Kidney epithelial cell (primary cell): ENCODE results near the gene OR4K13. TPM values are rescaled to one million over a fixed set of nuclear protein-coding genes. Genes with fewer than 3 reads are reported as not detected.

Source experiments
- DNase-seq: peaks from one replicate; pipeline ENCODE4 v3.0.0-alpha.2; 2010; ENCODE audit warnings: low read depth
- H3K27me3 ChIP-seq: 2 replicates; pipeline ENCODE4 v1.6.0; 2011; ENCODE audit warnings: low read length; ENCODE audit not compliant: control insufficient read depth, insufficient read depth
- H3K36me3 ChIP-seq: 2 replicates; pipeline ENCODE4 v1.5.1; 2011; ENCODE audit warnings: low read length; ENCODE audit not compliant: control insufficient read depth, insufficient read depth
- H3K4me3 ChIP-seq: 2 replicates; pipeline ENCODE4 v1.5.1; 2011; ENCODE audit warnings: low read depth, mild to moderate bottlenecking, control low read depth, low read length
- CTCF ChIP-seq: IDR thresholded peaks from 2 replicates; pipeline ENCODE4 v1.5.1; 2011; ENCODE audit warnings: mild to moderate bottlenecking, moderate library complexity, low read length, control low read depth, inconsistent platforms; ENCODE audit not compliant: insufficient read depth, poor library complexity, severe bottlenecking
- total RNA-seq: library from RNA; depleted of rRNA; stranded (reverse); fragments of >200 nt; gene quantifications from 2 replicates; pipeline ENCODE4 v1.2.3, GENCODE V29; 2015

The OR4K13 gene
- total RNA-seq, 1 donor from 2014 or later: not detected

DNA sequence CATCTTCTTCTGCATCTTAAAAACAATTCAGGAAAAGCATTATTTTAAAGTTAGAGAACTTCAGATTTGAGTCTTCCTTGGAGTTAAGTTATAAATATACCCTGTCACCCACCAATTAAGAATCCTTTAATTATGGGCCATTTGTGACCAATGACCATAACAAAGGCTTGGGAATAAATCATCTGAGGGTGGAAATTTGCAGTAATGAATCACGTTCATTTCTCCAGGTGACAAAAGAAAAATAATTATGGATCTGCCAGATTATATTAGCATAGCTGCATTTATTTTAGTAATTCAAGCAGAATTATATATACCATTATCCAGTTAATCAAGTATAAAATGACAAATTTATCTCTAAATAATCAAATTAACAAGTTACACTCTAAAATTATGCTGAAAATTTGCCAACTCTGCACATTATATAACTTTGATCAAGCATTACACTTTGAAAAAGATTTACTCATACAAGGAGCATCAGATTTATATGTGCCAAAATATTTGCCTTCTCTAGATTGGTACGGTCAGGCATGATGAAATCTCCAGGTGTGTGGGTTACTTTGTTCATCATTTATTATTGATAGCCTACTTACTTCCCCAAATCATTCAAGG is 16.5 kb downstream of the OR4K13 start, which contains the start of gene OR4K14:
TSS of gene OR4K14 (minus strand) at position 51 of the 609 bp plus-strand sequence. CDS start 4,114 bp downstream, outside the sequence.
- no peak for DNase-seq
- TF ChIP-seq CTCF: no peak
- Histone ChIP-seq H3K4me3 (no peak within 1 kb of the TSS), H3K27me3 (no peaks in the 10 kb centered on the region), H3K36me3 (no peaks in the 10 kb centered on the region)

GRCh38 chr14:20008156-20008555 is 27.7 kb downstream of the OR4K13 start:
- Histone ChIP-seq H3K4me3 (no peak overlapping the region), H3K27me3 (no peaks in the 10 kb centered on the region), H3K36me3 (no peaks in the 10 kb centered on the region)
- no peak for DNase-seq
- TF ChIP-seq CTCF: no peak

GRCh38 chr14:20002319-20002718 is 33.5 kb downstream of the OR4K13 start:
- no peaks in the 10 kb centered on the region for H3K27me3 ChIP-seq
- H3K4me3 ChIP-seq: no peak overlapping the region
- H3K36me3 ChIP-seq: no peaks in the 10 kb centered on the region
- no peak for DNase-seq
- no peak for TF ChIP-seq CTCF

DNA sequence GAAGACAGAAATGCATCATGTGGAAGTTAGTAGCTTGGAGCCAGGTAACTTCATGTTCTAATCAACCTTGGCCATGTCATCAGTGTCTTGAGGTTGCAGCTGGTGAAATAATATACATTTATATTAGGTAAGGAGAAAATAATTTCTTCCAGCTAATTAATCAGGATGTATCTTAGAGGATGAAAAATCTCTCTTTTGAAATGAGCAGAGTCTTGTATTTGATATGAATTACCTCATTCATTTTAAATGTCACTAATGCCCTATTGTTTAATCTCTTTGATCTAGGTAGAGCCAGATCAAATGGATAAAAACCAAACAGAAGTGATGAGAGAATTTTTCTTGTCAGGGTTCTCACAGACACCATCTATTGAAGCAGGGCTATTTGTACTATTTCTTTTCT is 34.0 kb downstream of the OR4K13 start, which contains the start of gene OR4Q2:
TSS of gene OR4Q2 (plus strand) at position 301 of the 400 bp plus-strand sequence.
- H3K36me3 ChIP-seq: no peaks in the 10 kb centered on the region
- no peak within 1 kb of the TSS for H3K4me3 ChIP-seq
- no peak for DNase-seq
- no peaks in the 10 kb centered on the region for H3K27me3 ChIP-seq
- no peak for TF ChIP-seq CTCF

GRCh38 chr14:19993438-19993837 is 42.4 kb downstream of the OR4K13 start:
- Histone ChIP-seq H3K27me3 (no peaks in the 10 kb centered on the region), H3K36me3 (no peaks in the 10 kb centered on the region), H3K4me3 (no peak overlapping the region)
- TF ChIP-seq CTCF: no peak
- DNase-seq: no peak

Other genes starting within 250 kb of the OR4K13 start
- not detected in 2 replicates for gene OR4N2, start 232.3 kb downstream of the OR4K13 start, total RNA-seq
- gene OR4K2, start 160.9 kb downstream of the OR4K13 start, total RNA-seq: not detected in 2 replicates
- not detected in 2 replicates for gene OR4K5, start 115.4 kb downstream of the OR4K13 start, total RNA-seq
- gene OR4K1, start 105.1 kb downstream of the OR4K13 start, total RNA-seq: not detected in 2 replicates
- not detected in 2 replicates for gene OR4K15, start 60.4 kb downstream of the OR4K13 start, total RNA-seq
- not detected in 2 replicates for gene OR4Q2, start 33.9 kb downstream of the OR4K13 start, total RNA-seq
- not detected in 2 replicates for gene OR4K14, start 16.7 kb downstream of the OR4K13 start, total RNA-seq
- not detected in 2 replicates for gene OR4L1, start 24.0 kb upstream of the OR4K13 start, total RNA-seq
- gene OR4K17, start 74.7 kb upstream of the OR4K13 start, total RNA-seq: not detected in 2 replicates
- gene OR4N5, start 102.8 kb upstream of the OR4K13 start, total RNA-seq: not detected in 2 replicates
- gene OR11G2, start 154.9 kb upstream of the OR4K13 start, total RNA-seq: not detected in 2 replicates
- not detected in 2 replicates for gene OR11H6, start 187.7 kb upstream of the OR4K13 start, total RNA-seq
- not detected in 2 replicates for gene OR11H7, start 192.9 kb upstream of the OR4K13 start, total RNA-seq
- gene OR11H4, start 203.2 kb upstream of the OR4K13 start, total RNA-seq: not detected in 2 replicates